Kidney (tissue), 14 donors: ENCODE measurements around the gene KCTD8. TPM values are rescaled to one million over a fixed set of nuclear protein-coding genes. Genes with fewer than 3 reads are reported as not detected.
A peak's percentile ranks its signal among the peaks of the same experiment; 100 is the strongest.

Source experiments
- DNase-seq, 5 donors: peaks; one replicate each; pipeline ENCODE4 v3.0.0-alpha.2; 2013 to 2020
- FAIRE-seq: peaks from 2 replicates; lab custom pipeline; 2012; peaks lifted over from hg19 to GRCh38; lab: Jason Lieb, UNC
- H3K27ac ChIP-seq, 2 donors: one replicate each; pipeline ENCODE4 v1.7.0; 2013; ENCODE audit warnings: low read depth in 2 of 2, low read length in 2 of 2, inconsistent platforms in 1 of 2
- H3K27me3 ChIP-seq: one replicate; pipeline ENCODE4 v1.7.1; 2013; ENCODE audit warnings: low read length, inconsistent platforms; ENCODE audit not compliant: control insufficient read depth, insufficient read depth
- H3K36me3 ChIP-seq, 3 donors: one replicate each; pipeline versions ENCODE4 v1.7.0 to v1.7.1; 2013; ENCODE audit warnings: low read length in 3 of 3, control low read depth in 1 of 3, inconsistent platforms in 1 of 3; ENCODE audit not compliant: insufficient read depth in 3 of 3, control insufficient read depth in 2 of 3
- H3K4me1 ChIP-seq, 3 donors: one replicate each; pipeline versions ENCODE4 v1.7.0 to v1.7.1; 2013; ENCODE audit warnings: low read length in 3 of 3, inconsistent platforms in 1 of 3, low read depth in 1 of 3; ENCODE audit not compliant: control insufficient read depth in 2 of 3, insufficient read depth in 2 of 3
- H3K4me3 ChIP-seq, 3 donors: one replicate each; pipeline versions ENCODE4 v1.7.0 to v1.8.1; 2013; ENCODE audit warnings: low read length in 3 of 3, control low read depth in 1 of 3, inconsistent platforms in 1 of 3
- H3K9ac ChIP-seq, 3 donors: one replicate each; pipeline versions ENCODE4 v1.7.0 to v1.7.1; 2013; ENCODE audit warnings: low read length in 3 of 3, control low read depth in 1 of 3, inconsistent platforms in 1 of 3
- H3K9me3 ChIP-seq, 3 donors: one replicate each; pipeline versions ENCODE4 v1.7.0 to v1.7.1; 2013; ENCODE audit warnings: low read length in 3 of 3, control low read depth in 1 of 3, inconsistent platforms in 1 of 3; ENCODE audit not compliant: control insufficient read depth in 2 of 3, insufficient read depth in 1 of 3
- intact Hi-C: fragments of 100-400 bp; cut with DNase I; formaldehyde crosslinking; loops from one replicate; pipeline ENCODE4 v1.11.1; 2022
- polyA plus RNA-seq: library from polyadenylated mRNA; stranded (reverse); fragments of 350-450 nt; fragmentation: Illumina TruSeq; extraction: RNeasy Lipid Tissue Mini Kit (QIAGEN cat#74804); gene quantifications from one replicate; pipeline ENCODE4 v1.2.3, GENCODE V29; 2014; ENCODE audit warnings: low read depth, low replicate concordance; ENCODE audit not compliant: insufficient read depth
- total RNA-seq: library from RNA; stranded (reverse); fragmentation: NEBNext Ultra II Directional; extraction: Animal tissue kit (Norgen Biotek cat#: 25700); gene quantifications from one replicate; pipeline ENCODE4 v1.2.1, GENCODE V29; 2021
- TF ChIP-seq, protein P1 (sequence below): IDR thresholded peaks from 3 replicates; pipeline ENCODE4 v1.5.1; 2012; ENCODE audit warnings: mild to moderate bottlenecking, moderate library complexity, borderline replicate concordance; ENCODE audit not compliant: insufficient read depth; ENCODE audit errors: extremely low read depth
- donor health status: control.
- donor health status: control.
- donor health status: control.
- donor health status: control.
- donor health status: control.
- donor health status: DM: yes; HTN: yes; CAD: no.
- donor health status: Normal renal cell carcinoma (clear cell type).

KCTD8 gene
- total and polyA plus RNA-seq, 2 donors from 2014 or later: 0.62 to 1.3 TPM

DNA sequence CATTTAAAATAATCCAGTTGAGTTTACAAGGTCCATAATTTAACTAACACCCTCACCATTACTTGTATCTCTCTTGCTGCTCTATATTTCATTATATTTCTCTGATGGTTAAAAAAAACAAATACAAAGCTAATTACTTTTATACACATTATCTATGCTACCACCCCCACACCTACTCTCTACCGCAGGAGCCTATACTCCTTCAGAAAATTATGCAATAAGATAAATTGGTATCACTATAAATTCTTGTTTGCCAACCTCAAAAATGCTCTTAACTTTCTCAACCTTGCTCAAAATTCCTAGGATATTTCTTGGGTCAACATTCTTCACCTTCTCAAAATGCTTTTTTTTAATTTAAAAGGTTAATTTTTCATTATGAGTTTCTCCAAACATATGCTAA, 282.7 kb downstream of the KCTD8 start:
- FAIRE-seq (no peak), DNase-seq (no peak)
- no peak overlapping the region for H3K4me3 ChIP-seq
- no peaks in the 10 kb centered on the region for H3K9me3 ChIP-seq
- intact Hi-C loops: no loop called here
- H3K36me3 ChIP-seq: no peaks in the 10 kb centered on the region
- H3K9ac ChIP-seq: no peak overlapping the region
- H3K27me3 ChIP-seq: no peaks in the 10 kb centered on the region
- no peaks in the 10 kb centered on the region for H3K4me1 ChIP-seq
- H3K27ac ChIP-seq: no peak overlapping the region
- TF ChIP-seq, protein P1, sequence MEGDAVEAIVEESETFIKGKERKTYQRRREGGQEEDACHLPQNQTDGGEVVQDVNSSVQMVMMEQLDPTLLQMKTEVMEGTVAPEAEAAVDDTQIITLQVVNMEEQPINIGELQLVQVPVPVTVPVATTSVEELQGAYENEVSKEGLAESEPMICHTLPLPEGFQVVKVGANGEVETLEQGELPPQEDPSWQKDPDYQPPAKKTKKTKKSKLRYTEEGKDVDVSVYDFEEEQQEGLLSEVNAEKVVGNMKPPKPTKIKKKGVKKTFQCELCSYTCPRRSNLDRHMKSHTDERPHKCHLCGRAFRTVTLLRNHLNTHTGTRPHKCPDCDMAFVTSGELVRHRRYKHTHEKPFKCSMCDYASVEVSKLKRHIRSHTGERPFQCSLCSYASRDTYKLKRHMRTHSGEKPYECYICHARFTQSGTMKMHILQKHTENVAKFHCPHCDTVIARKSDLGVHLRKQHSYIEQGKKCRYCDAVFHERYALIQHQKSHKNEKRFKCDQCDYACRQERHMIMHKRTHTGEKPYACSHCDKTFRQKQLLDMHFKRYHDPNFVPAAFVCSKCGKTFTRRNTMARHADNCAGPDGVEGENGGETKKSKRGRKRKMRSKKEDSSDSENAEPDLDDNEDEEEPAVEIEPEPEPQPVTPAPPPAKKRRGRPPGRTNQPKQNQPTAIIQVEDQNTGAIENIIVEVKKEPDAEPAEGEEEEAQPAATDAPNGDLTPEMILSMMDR: no peak

DNA sequence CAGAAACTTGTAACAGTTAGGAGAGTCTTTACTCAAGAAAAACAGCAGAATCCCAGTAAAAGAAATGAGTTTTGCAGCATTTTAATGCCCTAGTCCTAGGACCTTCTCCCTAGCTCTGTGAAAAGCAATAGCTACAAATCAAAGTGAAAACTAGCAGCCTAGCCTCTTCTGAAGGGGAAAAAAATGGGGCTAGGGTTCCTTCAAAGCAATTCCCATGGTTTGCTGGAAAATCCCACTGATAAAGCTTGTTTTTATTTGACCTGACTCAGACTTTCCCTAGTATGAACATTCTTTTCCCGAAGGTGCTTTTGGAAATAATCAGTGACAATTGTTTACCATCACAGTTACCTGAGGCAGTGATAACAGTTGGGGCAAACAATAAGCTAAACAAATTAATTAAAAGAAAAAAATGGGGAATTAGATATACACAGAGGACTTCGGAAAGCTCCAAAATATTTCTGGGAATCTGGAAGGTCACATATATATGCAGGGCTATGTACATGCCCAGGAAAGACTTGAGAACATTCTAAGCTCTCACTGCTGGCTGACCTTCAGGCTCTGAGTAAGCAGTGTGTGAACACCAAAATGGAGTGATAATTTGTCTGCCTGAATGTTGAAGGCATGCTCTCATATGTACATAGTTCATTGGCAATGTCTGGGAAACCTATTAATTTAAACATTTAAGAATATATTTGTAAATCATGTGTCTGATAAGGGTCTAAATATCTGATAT, 285.9 kb downstream of the KCTD8 start:
- Histone ChIP-seq H3K4me3 (no peak overlapping the region), H3K9me3 (no peaks in the 10 kb centered on the region), H3K36me3 (no peaks in the 10 kb centered on the region), H3K9ac (no peak overlapping the region), H3K4me1 (no peaks in the 10 kb centered on the region), H3K27ac (no peak overlapping the region), H3K27me3 (no peaks in the 10 kb centered on the region)
- TF ChIP-seq, protein P1: no peak
- intact Hi-C loops: no loop called here
- DNase-seq (no peak), FAIRE-seq (no peak)

DNA sequence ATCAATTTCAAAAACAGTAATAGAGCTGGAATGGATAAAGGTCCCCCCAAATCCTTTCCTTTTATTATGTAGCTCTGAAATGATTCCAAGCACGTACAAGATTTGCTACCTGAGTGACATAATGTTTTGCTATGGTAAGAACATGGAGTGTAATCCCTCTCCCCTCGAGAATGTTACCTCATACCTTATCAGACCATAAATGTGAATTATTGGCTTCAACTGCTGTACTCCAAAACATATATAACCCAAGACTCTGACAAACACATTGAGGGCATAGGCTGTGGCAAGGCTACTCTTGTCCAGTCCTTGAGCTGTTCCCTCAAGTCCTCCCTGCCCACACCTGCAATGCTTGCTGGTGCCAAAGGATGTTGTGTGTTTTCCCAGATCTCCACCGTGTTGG, 286.9 kb downstream of the KCTD8 start:
- intact Hi-C loops: no loop called here
- FAIRE-seq (no peak), DNase-seq (peak in 1 of 5 donors; percentile 11)
- no peak overlapping the region for H3K9ac ChIP-seq
- no peak overlapping the region for H3K4me3 ChIP-seq
- H3K9me3 ChIP-seq: no peaks in the 10 kb centered on the region
- no peaks in the 10 kb centered on the region for H3K4me1 ChIP-seq
- no peaks in the 10 kb centered on the region for H3K36me3 ChIP-seq
- H3K27me3 ChIP-seq: no peaks in the 10 kb centered on the region
- TF ChIP-seq, protein P1: no peak
- H3K27ac ChIP-seq: no peak overlapping the region
